HK-2 (cell line): ENCODE measurements around the gene FBXO17.

Experiments used
- DNase-seq: peaks from one replicate; pipeline ENCODE4 v3.0.0-alpha.2; 2018; ENCODE audit not compliant: unreplicated experiment

The FBXO17 gene

GRCh38 chr19:38917516-38917915 is 58.0 kb downstream of the FBXO17 start:
- no peak for DNase-seq

GRCh38 chr19:38915329-38916321 is 59.9 kb downstream of the FBXO17 start:
- no peak for DNase-seq

- no peak for DNase-seq
Measured at GRCh38 chr19:38913958-38914357, 61.6 kb downstream of the FBXO17 start.

GRCh38 chr19:38912600-38913514 is 62.7 kb downstream of the FBXO17 start:
- DNase-seq: no peak

- DNase-seq: no peak
Measured at GRCh38 chr19:38911388-38912001, 64.0 kb downstream of the FBXO17 start.

GRCh38 chr19:38910488-38910887 is 65.1 kb downstream of the FBXO17 start:
- DNase-seq: no peak

GRCh38 chr19:38908911-38909310 is 66.6 kb downstream of the FBXO17 start:
- no peak for DNase-seq

GRCh38 chr19:38907670-38908069 is 67.9 kb downstream of the FBXO17 start:
- no peak for DNase-seq

GRCh38 chr19:38907227-38907626 is 68.3 kb downstream of the FBXO17 start:
- no peak for DNase-seq

- no peak for DNase-seq
Measured at GRCh38 chr19:38905620-38906019, 69.9 kb downstream of the FBXO17 start.

GRCh38 chr19:38904581-38905539 is 70.7 kb downstream of the FBXO17 start:
- no peak for DNase-seq

GRCh38 chr19:38901683-38902082 is 73.9 kb downstream of the FBXO17 start:
- DNase-seq: no peak

GRCh38 chr19:38900743-38901190 is 74.8 kb downstream of the FBXO17 start:
- DNase-seq: no peak

GRCh38 chr19:38900202-38900629 is 75.3 kb downstream of the FBXO17 start:
- no peak for DNase-seq

GRCh38 chr19:38899447-38900201 is 75.9 kb downstream of the FBXO17 start, which contains the start of the genes NFKBIB and SIRT2:
Gene NFKBIB, plus strand, starts transcription at chr19:38899969. Its CDS starts 64 bp downstream, at chr19:38900033.
Gene SIRT2, minus strand, starts transcription at chr19:38899618. Its CDS starts 97 bp downstream, at chr19:38899521.
- DNase-seq: peak; percentile 98

GRCh38 chr19:38898788-38899446 is 76.6 kb downstream of the FBXO17 start:
- DNase-seq: peak; percentile 13

- no peak for DNase-seq
Measured at GRCh38 chr19:38894968-38895367, 80.6 kb downstream of the FBXO17 start.

- DNase-seq: no peak
Measured at GRCh38 chr19:38893341-38893771, 82.2 kb downstream of the FBXO17 start.

GRCh38 chr19:38892841-38893240 is 82.7 kb downstream of the FBXO17 start:
- DNase-seq: no peak
